Liver (tissue), 9 donors: ENCODE results near the gene LPP. TPM values are rescaled to one million over a fixed set of nuclear protein-coding genes. Genes with fewer than 3 reads are reported as not detected.
A peak's percentile ranks its signal among the peaks of the same experiment; 100 is the strongest.

Source experiments
- DNase-seq: peaks from one replicate; pipeline ENCODE4 v3.0.0-alpha.2; 2017; ENCODE audit warnings: low spot score
- H3K27ac ChIP-seq, 2 donors: one replicate each; pipeline ENCODE4 v1.7.0; 2013; ENCODE audit warnings: inconsistent platforms in 2 of 2, low read length in 2 of 2, control low read depth in 1 of 2, low read depth in 1 of 2, mild to moderate bottlenecking in 1 of 2
- H3K27me3 ChIP-seq, 4 donors: one replicate each; pipeline versions ENCODE4 v1.6.1 to v1.7.0; 2013; ENCODE audit warnings: low read length in 3 of 4, inconsistent platforms in 1 of 4, mild to moderate bottlenecking in 1 of 4, moderate library complexity in 1 of 4; ENCODE audit not compliant: control insufficient read depth in 4 of 4, insufficient read depth in 4 of 4
- H3K36me3 ChIP-seq, 4 donors: one replicate each; pipeline versions ENCODE4 v1.6.1 to v1.7.0; 2013; ENCODE audit warnings: low read length in 3 of 4, mild to moderate bottlenecking in 3 of 4, low read depth in 1 of 4, moderate library complexity in 1 of 4; ENCODE audit not compliant: control insufficient read depth in 4 of 4, insufficient read depth in 3 of 4
- H3K4me1 ChIP-seq, 4 donors: one replicate each; pipeline versions ENCODE4 v1.6.1 to v1.7.0; 2013; ENCODE audit warnings: low read length in 3 of 4, mild to moderate bottlenecking in 3 of 4, moderate library complexity in 1 of 4; ENCODE audit not compliant: control insufficient read depth in 4 of 4, insufficient read depth in 4 of 4
- H3K4me3 ChIP-seq, 3 donors: one replicate each; pipeline versions ENCODE4 v1.6.1 to v1.7.0; 2013; ENCODE audit warnings: low read length in 3 of 3, control low read depth in 1 of 3, low read depth in 1 of 3, mild to moderate bottlenecking in 1 of 3
- H3K9ac ChIP-seq, 2 donors: one replicate each; pipeline ENCODE4 v1.7.0; 2013; ENCODE audit warnings: low read length in 2 of 2, mild to moderate bottlenecking in 2 of 2, moderate library complexity in 2 of 2, control low read depth in 1 of 2, low read depth in 1 of 2
- H3K9me3 ChIP-seq, 4 donors: one replicate each; pipeline versions ENCODE4 v1.6.1 to v1.7.0; 2013; ENCODE audit warnings: low read length in 3 of 4; ENCODE audit not compliant: control insufficient read depth in 4 of 4
- ATF3 ChIP-seq: IDR thresholded peaks from 2 replicates; pipeline ENCODE4 v1.6.1; 2016; ENCODE audit warnings: antibody characterized with exemption
- CTCF ChIP-seq: fragments of 150-350 bp; IDR thresholded peaks from 2 replicates; pipeline ENCODE4 v1.5.1; 2017; ENCODE audit warnings: improper control_type of control experiment, low read depth, low read length; ENCODE audit not compliant: missing input control
- EGR1 ChIP-seq, 2 donors: IDR thresholded peaks; 2 replicates each; pipeline ENCODE4 v1.6.1; 2016 to 2018; ENCODE audit warnings: antibody characterized with exemption in 2 of 2, low read depth in 2 of 2
- FOXA1 ChIP-seq: IDR thresholded peaks from 2 replicates; pipeline ENCODE4 v1.6.1; 2016; ENCODE audit warnings: antibody characterized with exemption
- FOXA2 ChIP-seq: IDR thresholded peaks from 2 replicates; pipeline ENCODE4 v1.6.1; 2016; ENCODE audit warnings: antibody characterized with exemption
- HNF4A ChIP-seq, 2 donors: conservative IDR thresholded peaks; 2 replicates each; pipeline ENCODE4 v1.6.1; 2016; ENCODE audit warnings: antibody characterized with exemption in 2 of 2, mild to moderate bottlenecking in 2 of 2
- HNF4G ChIP-seq: IDR thresholded peaks from 2 replicates; pipeline ENCODE4 v1.6.1; 2016; ENCODE audit warnings: antibody characterized with exemption
- JUND ChIP-seq, 2 donors: IDR thresholded peaks; 2 replicates each; pipeline ENCODE4 v1.6.1; 2016; ENCODE audit warnings: antibody characterized with exemption in 2 of 2
- MAX ChIP-seq: IDR thresholded peaks from 2 replicates; pipeline ENCODE4 v1.6.1; 2016; ENCODE audit warnings: antibody characterized with exemption
- NR2F2 ChIP-seq: IDR thresholded peaks from 2 replicates; pipeline ENCODE4 v1.6.1; 2016; ENCODE audit warnings: antibody characterized with exemption
- RAD21 ChIP-seq, 2 donors: IDR thresholded peaks; 2 replicates each; pipeline ENCODE4 v1.6.1; 2016; ENCODE audit warnings: antibody characterized with exemption in 2 of 2, mild to moderate bottlenecking in 2 of 2
- REST ChIP-seq: IDR thresholded peaks from 2 replicates; pipeline ENCODE4 v1.6.1; 2016; ENCODE audit warnings: antibody characterized with exemption, mild to moderate bottlenecking
- RXRA ChIP-seq, 2 donors: IDR thresholded peaks; 2 replicates each; pipeline ENCODE4 v1.6.1; 2017 to 2018; ENCODE audit warnings: antibody characterized with exemption in 2 of 2, mild to moderate bottlenecking in 1 of 2
- SP1 ChIP-seq: IDR thresholded peaks from 2 replicates; pipeline ENCODE4 v1.6.1; 2018; ENCODE audit warnings: antibody characterized with exemption, mild to moderate bottlenecking
- TAF1 ChIP-seq: conservative IDR thresholded peaks from 2 replicates; pipeline ENCODE4 v1.6.1; 2016; ENCODE audit warnings: antibody characterized with exemption, mild to moderate bottlenecking
- YY1 ChIP-seq: IDR thresholded peaks from 2 replicates; pipeline ENCODE4 v1.6.1; 2016; ENCODE audit warnings: antibody characterized with exemption, mild to moderate bottlenecking
- ZBTB33 ChIP-seq: IDR thresholded peaks from 2 replicates; pipeline ENCODE4 v1.6.1; 2016; ENCODE audit warnings: antibody characterized with exemption
- WGBS: extraction: QIAGEN DNeasy Blood & Tissue Kit; methylation state at CpG from one replicate; pipeline ENCODE4 v1.1.7; 2013; 5-methylcytosine and 5-hydroxymethylcytosine counted together
- polyA plus RNA-seq, 2 donors: library from polyadenylated mRNA; stranded (reverse) in 1 of 2; unstranded in 1 of 2; fragments of 200-250 nt in 1 of 2; fragments of >200 nt in 1 of 2; fragmentation: Nextera tagmentation in 1 of 2; extraction: Ambion mirVana in 1 of 2; gene quantifications; one replicate each; pipeline versions ENCODE4 v1.2.1 to v1.2.3, GENCODE V29; 2013 to 2015
- total RNA-seq, 2 donors: library from RNA; depleted of rRNA; stranded (reverse); fragments of >200 nt; gene quantifications; one replicate each; pipeline ENCODE4 v1.2.3, GENCODE V29; 2014
- donor health status: healthy.
- donor health status: healthy.
- donor health status: healthy.
- donor health status: healthy.
- donor health status: healthy.

LPP gene
- total and polyA plus RNA-seq, 4 donors, result 3.3 to 53.7 (median 28.2) TPM

GRCh38 chr3:188721312-188721711 is 567.4 kb downstream of the LPP start:
- WGBS, result 49% methylated on average over 4 of the region's 4 CpGs
- DNase-seq, result no peak
- peaks cover 15 to 39% (median 24%) of the 10 kb centered on the region in 4 donors for H3K4me1 ChIP-seq
- TF ChIP-seq CTCF, result no peak
- no peak for TF ChIP-seq HNF4G
- no peak for TF ChIP-seq TAF1
- no peak for TF ChIP-seq MAX
- no peak for TF ChIP-seq FOXA1
- no peak for TF ChIP-seq EGR1 (IDR thresholded peaks at IDR 0.05; ENCODE audit: low read depth in 2 of 2)
- TF ChIP-seq RAD21 (IDR thresholded peaks at IDR 0.05), result no peak
- no peak for TF ChIP-seq REST
- TF ChIP-seq RXRA (IDR thresholded peaks at IDR 0.05), result peak in 1 of 2 donors; percentile 21
- no peak for TF ChIP-seq FOXA2
- TF ChIP-seq JUND (IDR thresholded peaks at IDR 0.05), result peak in 1 of 2 donors; percentile 26
- TF ChIP-seq ATF3, result no peak
- TF ChIP-seq YY1, result no peak
- TF ChIP-seq HNF4A (conservative IDR thresholded peaks at IDR 0.05), result peak; percentile 54 to 70
- no peak for TF ChIP-seq ZBTB33
- no peak for TF ChIP-seq SP1
- no peaks in the 10 kb centered on the region for H3K27me3 ChIP-seq
- peak overlapping the region in 1 of 2 donors; percentile 46 for H3K27ac ChIP-seq
- no peaks in the 10 kb centered on the region for H3K9me3 ChIP-seq
- H3K9ac ChIP-seq, result no peak overlapping the region
- no peak overlapping the region for H3K4me3 ChIP-seq
- peaks cover 0 to 1% (median 0%) of the 10 kb centered on the region in 4 donors for H3K36me3 ChIP-seq

- H3K9me3 ChIP-seq, result no peaks in the 10 kb centered on the region
- H3K4me1 ChIP-seq, result peaks cover 15 to 40% (median 24%) of the 10 kb centered on the region in 4 donors
- H3K27me3 ChIP-seq, result no peaks in the 10 kb centered on the region
- no peak for DNase-seq
- H3K9ac ChIP-seq, result no peak overlapping the region
- 92% methylated on average over 3 of the region's 3 CpGs for WGBS
- H3K27ac ChIP-seq, result peak overlapping the region; percentile 39 to 46
- no peak overlapping the region for H3K4me3 ChIP-seq
- H3K36me3 ChIP-seq, result peaks cover 0 to 1% (median 0%) of the 10 kb centered on the region in 4 donors
- no peak for TF ChIP-seq YY1
- TF ChIP-seq NR2F2, result no peak
- no peak for TF ChIP-seq EGR1 (IDR thresholded peaks at IDR 0.05; ENCODE audit: low read depth in 2 of 2)
- TF ChIP-seq MAX, result no peak
- TF ChIP-seq JUND (IDR thresholded peaks at IDR 0.05), result no peak
- TF ChIP-seq ATF3, result no peak
- TF ChIP-seq REST, result no peak
- TF ChIP-seq FOXA2, result no peak
- TF ChIP-seq RXRA (IDR thresholded peaks at IDR 0.05), result no peak
- no peak for TF ChIP-seq FOXA1
- TF ChIP-seq CTCF, result no peak
Observed at GRCh38 chr3:188721990-188722389, 568.0 kb downstream of the LPP start.
